DMS79 (cell line): ENCODE results near the gene HS3ST6.
A peak's percentile ranks its signal among the peaks of the same experiment; 100 is the strongest.
"Not testable (repeated sequence)": the region's sequence is repeated elsewhere in the genome, so short reads cannot be mapped to it uniquely, and the experiment has no call there.

ENCODE experiments used
- DNase-seq: peaks from one replicate; lab custom pipeline; 2025; lab: John Stamatoyannopoulos, UW

HS3ST6 gene

DNA sequence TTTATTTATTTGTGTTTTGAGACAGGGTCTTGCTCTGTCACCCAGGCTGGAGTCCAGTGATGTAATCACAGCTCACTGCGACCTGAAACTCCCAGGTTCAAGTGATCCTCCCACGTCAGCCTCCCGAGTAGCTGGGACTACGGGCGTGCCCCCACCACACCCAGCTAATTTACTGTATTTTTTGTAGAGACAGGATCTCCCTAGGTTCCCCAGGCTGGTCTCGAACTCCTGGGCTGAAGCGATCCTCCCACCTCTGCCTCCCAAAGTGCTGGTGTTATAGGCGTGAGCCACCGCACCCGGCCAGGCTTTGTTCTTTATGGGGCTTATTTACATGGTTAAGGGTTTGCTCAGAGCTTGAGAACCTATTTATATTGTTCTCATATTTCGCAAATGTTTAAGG, 40.4 kb downstream of the HS3ST6 start:
- DNase-seq: peak; percentile 27

DNA sequence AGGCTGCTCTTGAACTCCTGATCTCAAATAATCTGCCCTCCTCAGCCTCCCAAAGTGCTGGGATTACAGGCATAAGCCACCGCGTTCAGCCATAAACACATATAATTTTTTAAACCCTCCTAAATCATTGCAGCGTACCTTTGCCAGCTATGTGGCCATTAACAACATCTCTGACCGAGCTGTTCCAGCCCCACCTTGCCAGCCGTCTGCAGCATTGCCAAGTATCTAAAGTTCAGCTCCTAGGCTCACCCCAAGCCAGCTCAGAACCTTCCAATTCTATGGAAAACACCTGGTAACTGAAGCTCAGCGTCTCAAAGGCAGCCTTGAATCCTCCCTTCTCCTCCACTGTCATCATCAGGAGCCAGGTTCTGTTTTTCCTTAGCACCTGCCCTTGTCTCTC, 41.1 kb downstream of the HS3ST6 start:
- DNase-seq: no peak

DNA sequence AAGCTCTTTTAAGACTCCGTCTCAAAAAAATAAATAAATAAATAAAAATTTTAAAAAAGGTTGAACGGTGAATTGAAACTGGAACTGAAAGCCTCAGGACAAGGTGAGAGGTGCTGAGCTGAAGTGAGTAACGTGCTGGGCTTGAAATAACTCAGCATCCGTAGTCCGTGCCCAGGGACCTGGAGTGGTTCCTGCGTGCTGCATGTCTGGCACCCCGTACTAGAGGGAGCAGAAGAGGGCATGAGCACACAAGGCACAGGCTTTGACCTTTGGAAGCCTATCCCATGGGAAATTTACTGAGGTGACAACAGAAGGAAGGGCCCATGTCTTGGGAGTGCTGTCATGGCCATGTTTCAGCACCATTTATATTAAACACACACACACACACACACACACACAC, 41.7 kb downstream of the HS3ST6 start:
- DNase-seq: no peak

DNA sequence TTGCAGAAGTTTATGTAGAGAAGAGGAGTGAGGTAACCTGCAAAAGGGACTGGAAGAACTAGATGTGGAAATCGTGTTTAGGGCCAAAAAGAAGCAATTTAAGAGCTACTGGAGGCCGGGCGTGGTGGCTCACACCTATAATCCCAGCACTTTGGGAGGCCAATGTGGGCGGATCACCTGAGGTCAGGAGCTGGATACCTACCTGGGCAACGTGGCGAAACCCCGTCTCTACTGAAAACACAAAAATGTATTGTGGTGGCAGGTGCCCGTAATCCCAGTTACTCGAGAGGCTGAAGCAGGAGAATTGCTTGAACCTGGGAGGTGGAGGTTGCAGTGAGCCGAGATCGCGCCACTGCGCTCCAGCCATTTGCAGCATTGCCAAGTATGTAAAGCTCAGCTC, 42.1 kb downstream of the HS3ST6 start:
- not testable (repeated sequence) for DNase-seq

DNA sequence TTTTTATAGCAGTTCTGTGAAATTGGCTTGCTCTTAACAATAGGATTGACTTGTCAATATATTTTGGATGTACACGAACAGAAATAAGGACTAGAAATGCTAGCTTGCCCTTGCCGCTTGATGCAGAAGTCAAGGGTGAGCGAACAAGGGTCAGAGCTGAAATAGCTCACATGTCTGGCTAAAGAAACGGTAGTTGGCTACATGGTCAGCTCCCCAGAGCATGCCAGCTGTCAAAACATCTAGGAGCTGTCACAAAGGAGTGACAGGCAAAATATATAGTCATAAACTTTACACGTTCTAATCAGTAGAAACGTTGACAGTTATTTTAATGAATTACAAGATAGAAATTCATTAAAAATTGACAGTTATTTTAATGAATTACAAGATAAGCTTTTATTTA, 43.4 kb downstream of the HS3ST6 start:
- no peak for DNase-seq

DNA sequence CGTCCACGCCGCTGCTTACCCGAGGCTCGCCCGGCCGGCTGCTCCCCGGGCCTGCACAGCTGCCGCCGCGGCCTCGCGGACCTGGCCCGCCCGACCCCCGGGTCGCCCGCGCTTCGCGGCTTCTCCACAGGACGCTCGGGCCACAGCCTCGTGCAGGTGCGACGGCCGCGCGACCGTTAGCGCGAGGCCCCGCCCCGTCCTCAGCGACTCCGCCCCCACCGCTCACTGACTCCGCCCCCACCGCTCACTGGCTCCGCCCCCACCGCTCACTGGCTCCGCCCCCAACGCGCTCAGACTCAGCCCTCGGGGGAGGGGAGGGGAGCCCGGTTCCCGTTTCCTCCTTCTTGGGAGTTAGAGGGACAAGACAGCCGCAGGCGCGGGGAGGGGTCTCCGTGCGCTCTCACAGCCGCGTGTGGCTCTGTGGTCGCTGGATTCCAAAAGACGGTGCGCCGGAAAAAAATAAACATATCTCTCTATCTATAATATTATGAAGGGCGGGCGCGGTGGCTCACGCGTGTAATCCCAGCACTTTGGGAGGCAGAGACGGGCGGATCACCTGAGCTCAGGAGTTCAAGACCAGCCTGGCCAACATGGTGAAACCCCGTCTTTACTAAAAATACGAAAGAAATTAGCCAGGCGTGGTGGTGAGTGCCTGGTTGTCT, 46.1 kb downstream of the HS3ST6 start, which contains the start of gene MEIOB:
Gene MEIOB, minus strand, starts transcription at position 191 of the 662 bp plus-strand sequence. CDS start 3,989 bp downstream, outside the sequence.
- no peak for DNase-seq

DNA sequence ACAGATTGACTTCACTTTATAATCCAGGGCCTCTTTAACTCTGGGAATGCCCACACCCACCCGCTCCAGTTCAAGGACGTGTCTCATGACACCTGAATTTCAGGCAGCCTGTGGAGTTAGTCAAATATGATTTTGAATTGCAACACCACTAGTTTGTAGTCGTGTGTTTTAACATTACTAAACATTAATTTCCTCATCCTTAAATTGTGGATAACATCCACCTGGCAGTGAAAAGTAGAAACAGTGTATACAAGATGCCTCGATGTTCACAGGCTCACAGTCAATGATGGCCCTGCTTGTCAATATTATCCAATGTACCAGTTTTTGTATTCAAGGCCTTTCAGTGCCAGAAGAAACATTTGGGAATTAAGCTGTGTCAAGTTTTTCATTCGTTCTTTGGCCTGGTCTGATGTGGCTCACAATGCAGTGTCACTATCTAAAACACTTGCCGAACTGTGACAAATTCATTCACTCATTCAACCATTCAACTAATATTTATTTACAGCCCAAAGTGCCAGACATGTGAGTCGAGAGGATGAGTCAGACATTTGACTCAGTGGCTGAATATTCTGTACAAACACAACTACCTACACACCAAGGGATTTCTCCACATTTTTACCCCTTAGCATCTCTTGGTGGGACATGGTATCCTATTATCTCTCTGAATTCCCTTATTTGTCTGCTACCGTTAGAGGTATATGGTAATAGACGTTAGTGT, 47.7 kb downstream of the HS3ST6 start:
- no peak for DNase-seq

DNA sequence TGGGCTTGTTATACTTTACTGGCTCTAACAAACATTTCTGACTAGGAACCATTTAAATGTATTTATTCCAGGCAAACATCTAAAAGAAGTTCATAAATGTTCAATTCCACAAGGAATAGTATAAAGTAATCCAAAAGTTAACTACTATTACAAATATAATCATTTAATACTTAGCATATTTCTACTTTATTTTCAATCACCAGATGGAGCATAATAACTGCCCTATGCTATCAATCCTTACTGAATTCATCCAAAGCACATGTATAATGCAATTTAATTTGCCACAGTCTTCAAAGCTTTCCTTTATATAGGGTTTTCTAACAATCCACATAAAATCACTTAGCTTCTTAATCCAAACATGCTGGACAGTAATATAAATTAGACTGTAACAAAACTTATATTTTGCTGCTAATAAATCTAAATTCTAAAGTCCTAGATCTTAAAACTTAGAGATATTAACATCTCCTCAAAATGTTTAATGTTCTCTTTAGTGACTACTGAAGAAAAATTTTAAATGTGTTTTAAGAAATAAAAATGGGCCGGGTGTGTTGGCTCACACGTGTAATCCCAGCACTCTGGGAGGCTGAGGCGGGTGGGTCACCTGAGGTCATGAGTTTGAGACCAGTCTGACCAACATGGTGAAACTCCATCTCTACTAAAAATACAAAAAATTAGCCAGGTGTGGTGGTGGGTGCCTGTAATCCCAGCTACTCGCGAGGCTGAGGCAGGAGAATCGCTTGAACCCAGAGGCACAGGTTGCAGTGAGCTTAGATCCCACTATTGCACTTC, 52.1 kb downstream of the HS3ST6 start:
- no peak for DNase-seq

DNA sequence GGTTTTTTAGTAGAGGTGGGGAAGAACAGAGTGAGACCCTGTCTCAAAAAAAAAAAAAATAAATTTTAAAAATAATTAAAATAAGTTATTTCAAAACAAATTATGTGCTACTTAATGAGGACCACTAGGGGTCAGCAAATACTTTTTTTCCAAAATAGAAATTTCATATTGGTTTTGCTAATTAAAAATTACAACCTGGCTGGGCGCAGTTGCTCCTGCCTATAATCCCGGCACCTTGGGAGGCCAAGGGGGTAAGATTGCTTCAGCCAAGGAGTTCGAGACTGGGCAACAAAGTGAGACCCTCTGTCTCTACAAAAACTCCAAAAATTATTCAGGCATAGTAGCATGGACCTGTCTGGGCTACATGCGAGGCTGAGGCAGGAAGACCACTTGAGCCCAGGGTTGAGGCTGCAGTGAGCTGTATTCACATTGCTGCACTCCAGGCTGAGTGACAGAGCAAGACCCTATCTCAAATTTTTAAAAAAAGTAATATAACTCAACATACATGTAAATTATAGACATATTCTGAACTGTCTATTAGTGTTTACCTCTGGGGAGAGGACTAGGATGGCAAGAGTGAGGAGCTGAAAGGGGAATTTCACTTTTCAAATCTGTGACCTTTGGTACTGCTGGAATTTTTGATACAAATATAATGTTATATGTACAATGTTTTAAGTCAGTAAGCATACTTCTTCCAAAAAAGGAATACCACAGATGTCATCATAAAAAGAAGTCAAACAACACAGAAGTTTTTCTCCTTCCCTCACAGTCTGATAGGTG, 54.3 kb downstream of the HS3ST6 start:
- DNase-seq: no peak

DNA sequence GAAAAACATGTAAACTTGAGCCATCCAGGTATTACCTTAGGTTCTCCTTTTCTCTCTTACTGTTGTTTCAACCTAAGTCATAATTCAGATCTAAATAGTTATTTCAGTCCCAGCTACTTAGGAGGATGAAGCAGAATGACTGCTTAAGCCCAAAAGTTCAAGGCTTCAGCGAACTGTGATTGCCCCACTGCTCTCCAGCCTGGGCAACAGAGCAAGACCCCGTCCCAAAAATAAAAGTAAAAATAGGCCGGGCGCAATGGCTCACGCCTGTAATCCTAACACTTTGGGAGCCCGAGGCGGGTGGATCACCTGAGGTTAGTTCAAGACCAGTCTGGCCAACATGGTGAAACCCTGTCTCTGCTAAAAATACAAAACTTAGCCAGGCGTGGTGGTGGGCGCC, 55.8 kb downstream of the HS3ST6 start:
- DNase-seq: no peak

DNA sequence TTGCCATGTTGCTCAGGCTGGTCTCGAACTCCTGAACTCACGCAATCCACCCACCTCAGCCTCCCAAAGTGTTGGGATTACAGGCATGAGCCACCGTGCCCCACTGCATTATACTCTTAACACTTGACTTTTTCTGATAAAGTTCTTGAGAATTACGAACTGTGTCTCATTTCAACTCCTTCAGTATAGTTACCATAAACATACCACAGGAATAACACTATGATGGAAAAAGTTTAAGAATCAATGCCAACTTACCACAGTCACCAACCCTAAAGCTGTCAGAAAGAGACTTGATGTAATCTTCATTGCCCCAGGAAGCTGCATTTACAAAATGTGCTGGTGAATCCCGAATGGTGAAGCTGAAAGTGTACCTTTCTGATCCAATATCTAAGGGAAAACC, 56.5 kb downstream of the HS3ST6 start:
- no peak for DNase-seq
